ENCODE data around the gene LCA5L. TPM values are rescaled to one million over a fixed set of nuclear protein-coding genes. Genes with fewer than 3 reads are reported as not detected.
A peak's percentile ranks its signal among the peaks of the same experiment; 100 is the strongest.

LCA5L gene
- total and polyA plus RNA-seq, 10 of the 15 experiments (the other 5 are each of a cell fraction or from before 2014, with no cell fraction given): 0.18 to 0.55 (median 0.27) TPM; not detected in 2

DNA sequence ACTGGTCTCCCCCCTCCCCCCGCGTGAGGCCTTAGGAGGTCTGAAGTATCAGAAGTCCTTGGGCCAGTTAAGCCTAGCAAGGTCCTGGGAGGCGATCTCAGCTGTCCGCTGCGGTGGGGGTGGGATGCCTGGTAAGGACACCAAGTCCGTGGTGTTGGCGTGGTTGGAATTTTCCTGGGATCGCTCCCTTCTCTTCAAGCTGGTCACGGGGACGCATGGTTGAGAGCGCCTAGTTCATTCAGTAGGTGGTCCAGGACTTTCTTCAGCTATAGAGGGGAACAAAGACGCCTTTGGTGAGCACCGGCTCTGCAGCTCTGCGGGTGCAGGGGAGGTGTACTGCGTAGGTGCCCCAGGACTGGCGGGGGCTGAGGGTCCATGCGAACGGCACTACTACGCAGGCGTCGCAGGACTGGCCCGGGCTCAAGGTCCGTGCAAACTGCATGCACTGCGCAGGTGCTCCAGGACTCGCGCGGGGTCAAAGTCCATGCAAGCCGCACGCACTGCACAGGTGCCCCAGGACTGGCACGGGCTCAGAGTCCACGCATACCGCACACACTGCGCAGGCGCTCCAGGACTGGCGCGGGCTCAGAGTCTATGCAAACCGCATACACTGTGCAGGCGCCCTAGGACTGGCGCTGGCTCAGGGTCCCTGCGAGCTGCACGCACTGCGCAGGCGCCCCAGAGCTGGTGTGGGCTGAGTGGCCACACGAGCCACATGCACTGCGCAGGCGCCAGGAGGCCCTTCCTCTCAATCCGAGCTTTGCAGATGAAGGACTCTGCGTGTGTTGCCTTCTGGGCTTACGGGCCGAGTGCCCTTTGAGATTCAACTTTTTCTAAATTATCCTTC is 60.1 kb downstream of the LCA5L start (continued):
- no peak for TF ChIP-seq SUPT20H (IDR thresholded peaks at IDR 0.05; ENCODE audit: borderline replicate concordance, control insufficient read depth, low read depth, low read length)
- TF ChIP-seq CHD1 (IDR thresholded peaks at IDR 0.05; ENCODE audit: low read depth, low read length): no peak
- TF ChIP-seq STAT1 (conservative IDR thresholded peaks at IDR 0.05): no peak
- no peak for TF ChIP-seq ESRRA (IDR thresholded peaks at IDR 0.05; ENCODE audit: low read length)
- TF ChIP-seq FOXM1 (IDR thresholded peaks at IDR 0.05; ENCODE audit: low read depth, low read length): no peak
- TF ChIP-seq KAT2A (conservative IDR thresholded peaks at IDR 0.05; ENCODE audit: control insufficient read depth, low read depth, low read length): no peak
- TF ChIP-seq POU2F2 (IDR thresholded peaks at IDR 0.05; ENCODE audit: borderline replicate concordance, low read depth, low read length): peak; percentile 23; the same call in 1 of the 3 replicates
- no peak for TF ChIP-seq TCF3 (IDR thresholded peaks at IDR 0.05; ENCODE audit: borderline replicate concordance, insufficient read depth, low read depth, low read length)
- peak; percentile 50; the same call in 1 of the 2 replicates for TF ChIP-seq GATAD2B (conservative IDR thresholded peaks at IDR 0.05; ENCODE audit: low read depth)
- TF ChIP-seq, protein P1, sequence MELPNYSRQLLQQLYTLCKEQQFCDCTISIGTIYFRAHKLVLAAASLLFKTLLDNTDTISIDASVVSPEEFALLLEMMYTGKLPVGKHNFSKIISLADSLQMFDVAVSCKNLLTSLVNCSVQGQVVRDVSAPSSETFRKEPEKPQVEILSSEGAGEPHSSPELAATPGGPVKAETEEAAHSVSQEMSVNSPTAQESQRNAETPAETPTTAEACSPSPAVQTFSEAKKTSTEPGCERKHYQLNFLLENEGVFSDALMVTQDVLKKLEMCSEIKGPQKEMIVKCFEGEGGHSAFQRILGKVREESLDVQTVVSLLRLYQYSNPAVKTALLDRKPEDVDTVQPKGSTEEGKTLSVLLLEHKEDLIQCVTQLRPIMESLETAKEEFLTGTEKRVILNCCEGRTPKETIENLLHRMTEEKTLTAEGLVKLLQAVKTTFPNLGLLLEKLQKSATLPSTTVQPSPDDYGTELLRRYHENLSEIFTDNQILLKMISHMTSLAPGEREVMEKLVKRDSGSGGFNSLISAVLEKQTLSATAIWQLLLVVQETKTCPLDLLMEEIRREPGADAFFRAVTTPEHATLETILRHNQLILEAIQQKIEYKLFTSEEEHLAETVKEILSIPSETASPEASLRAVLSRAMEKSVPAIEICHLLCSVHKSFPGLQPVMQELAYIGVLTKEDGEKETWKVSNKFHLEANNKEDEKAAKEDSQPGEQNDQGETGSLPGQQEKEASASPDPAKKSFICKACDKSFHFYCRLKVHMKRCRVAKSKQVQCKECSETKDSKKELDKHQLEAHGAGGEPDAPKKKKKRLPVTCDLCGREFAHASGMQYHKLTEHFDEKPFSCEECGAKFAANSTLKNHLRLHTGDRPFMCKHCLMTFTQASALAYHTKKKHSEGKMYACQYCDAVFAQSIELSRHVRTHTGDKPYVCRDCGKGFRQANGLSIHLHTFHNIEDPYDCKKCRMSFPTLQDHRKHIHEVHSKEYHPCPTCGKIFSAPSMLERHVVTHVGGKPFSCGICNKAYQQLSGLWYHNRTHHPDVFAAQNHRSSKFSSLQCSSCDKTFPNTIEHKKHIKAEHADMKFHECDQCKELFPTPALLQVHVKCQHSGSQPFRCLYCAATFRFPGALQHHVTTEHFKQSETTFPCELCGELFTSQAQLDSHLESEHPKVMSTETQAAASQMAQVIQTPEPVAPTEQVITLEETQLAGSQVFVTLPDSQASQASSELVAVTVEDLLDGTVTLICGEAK (IDR thresholded peaks at IDR 0.05; ENCODE audit: borderline replicate concordance): no peak
- no peak for TF ChIP-seq BCL11A (IDR thresholded peaks at IDR 0.05; ENCODE audit: low read depth, low read length)
- TF ChIP-seq, protein P2, sequence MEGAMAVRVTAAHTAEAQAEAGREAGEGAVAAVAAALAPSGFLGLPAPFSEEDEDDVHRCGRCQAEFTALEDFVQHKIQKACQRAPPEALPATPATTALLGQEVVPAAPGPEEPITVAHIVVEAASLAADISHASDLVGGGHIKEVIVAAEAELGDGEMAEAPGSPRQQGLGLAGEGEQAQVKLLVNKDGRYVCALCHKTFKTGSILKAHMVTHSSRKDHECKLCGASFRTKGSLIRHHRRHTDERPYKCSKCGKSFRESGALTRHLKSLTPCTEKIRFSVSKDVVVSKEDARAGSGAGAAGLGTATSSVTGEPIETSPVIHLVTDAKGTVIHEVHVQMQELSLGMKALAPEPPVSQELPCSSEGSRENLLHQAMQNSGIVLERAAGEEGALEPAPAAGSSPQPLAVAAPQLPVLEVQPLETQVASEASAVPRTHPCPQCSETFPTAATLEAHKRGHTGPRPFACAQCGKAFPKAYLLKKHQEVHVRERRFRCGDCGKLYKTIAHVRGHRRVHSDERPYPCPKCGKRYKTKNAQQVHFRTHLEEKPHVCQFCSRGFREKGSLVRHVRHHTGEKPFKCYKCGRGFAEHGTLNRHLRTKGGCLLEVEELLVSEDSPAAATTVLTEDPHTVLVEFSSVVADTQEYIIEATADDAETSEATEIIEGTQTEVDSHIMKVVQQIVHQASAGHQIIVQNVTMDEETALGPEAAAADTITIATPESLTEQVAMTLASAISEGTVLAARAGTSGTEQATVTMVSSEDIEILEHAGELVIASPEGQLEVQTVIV (IDR thresholded peaks at IDR 0.05; ENCODE audit: borderline replicate concordance, partially characterized antibody): no peak
- TF ChIP-seq RAD51 (IDR thresholded peaks at IDR 0.05): no peak
- TF ChIP-seq, protein P3, sequence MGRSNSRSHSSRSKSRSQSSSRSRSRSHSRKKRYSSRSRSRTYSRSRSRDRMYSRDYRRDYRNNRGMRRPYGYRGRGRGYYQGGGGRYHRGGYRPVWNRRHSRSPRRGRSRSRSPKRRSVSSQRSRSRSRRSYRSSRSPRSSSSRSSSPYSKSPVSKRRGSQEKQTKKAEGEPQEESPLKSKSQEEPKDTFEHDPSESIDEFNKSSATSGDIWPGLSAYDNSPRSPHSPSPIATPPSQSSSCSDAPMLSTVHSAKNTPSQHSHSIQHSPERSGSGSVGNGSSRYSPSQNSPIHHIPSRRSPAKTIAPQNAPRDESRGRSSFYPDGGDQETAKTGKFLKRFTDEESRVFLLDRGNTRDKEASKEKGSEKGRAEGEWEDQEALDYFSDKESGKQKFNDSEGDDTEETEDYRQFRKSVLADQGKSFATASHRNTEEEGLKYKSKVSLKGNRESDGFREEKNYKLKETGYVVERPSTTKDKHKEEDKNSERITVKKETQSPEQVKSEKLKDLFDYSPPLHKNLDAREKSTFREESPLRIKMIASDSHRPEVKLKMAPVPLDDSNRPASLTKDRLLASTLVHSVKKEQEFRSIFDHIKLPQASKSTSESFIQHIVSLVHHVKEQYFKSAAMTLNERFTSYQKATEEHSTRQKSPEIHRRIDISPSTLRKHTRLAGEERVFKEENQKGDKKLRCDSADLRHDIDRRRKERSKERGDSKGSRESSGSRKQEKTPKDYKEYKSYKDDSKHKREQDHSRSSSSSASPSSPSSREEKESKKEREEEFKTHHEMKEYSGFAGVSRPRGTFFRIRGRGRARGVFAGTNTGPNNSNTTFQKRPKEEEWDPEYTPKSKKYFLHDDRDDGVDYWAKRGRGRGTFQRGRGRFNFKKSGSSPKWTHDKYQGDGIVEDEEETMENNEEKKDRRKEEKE (IDR thresholded peaks at IDR 0.05): no peak
- no peak for TF ChIP-seq ETV6 (conservative IDR thresholded peaks at IDR 0.05 in 1 of 2, IDR thresholded peaks at IDR 0.05 in 1 of 2; ENCODE audit: borderline replicate concordance in 1 of 2, low read depth in 1 of 2)
- 0 out of 2 replicates have a peak, but pooled peaks have one; percentile 51 for TF ChIP-seq DPF2 (IDR thresholded peaks at IDR 0.05)
- no peak for TF ChIP-seq ZNF217 (IDR thresholded peaks at IDR 0.05)
- no peak for TF ChIP-seq SIN3A (IDR thresholded peaks at IDR 0.05; ENCODE audit: low read depth, low read length)
- TF ChIP-seq NFYB (IDR thresholded peaks at IDR 0.05; ENCODE audit: insufficient read depth, low read depth, low read length): no peak
- no peak for TF ChIP-seq ZNF24 (IDR thresholded peaks at IDR 0.05)

Data from GM12878 (cell line).